NCI-H2227 (cell line): ENCODE data around the gene EFCAB6.

Experiments used
- DNase-seq: peaks from one replicate; lab custom pipeline; 2025; ENCODE audit not compliant: unreplicated experiment; lab: John Stamatoyannopoulos, UW

EFCAB6 gene

DNA sequence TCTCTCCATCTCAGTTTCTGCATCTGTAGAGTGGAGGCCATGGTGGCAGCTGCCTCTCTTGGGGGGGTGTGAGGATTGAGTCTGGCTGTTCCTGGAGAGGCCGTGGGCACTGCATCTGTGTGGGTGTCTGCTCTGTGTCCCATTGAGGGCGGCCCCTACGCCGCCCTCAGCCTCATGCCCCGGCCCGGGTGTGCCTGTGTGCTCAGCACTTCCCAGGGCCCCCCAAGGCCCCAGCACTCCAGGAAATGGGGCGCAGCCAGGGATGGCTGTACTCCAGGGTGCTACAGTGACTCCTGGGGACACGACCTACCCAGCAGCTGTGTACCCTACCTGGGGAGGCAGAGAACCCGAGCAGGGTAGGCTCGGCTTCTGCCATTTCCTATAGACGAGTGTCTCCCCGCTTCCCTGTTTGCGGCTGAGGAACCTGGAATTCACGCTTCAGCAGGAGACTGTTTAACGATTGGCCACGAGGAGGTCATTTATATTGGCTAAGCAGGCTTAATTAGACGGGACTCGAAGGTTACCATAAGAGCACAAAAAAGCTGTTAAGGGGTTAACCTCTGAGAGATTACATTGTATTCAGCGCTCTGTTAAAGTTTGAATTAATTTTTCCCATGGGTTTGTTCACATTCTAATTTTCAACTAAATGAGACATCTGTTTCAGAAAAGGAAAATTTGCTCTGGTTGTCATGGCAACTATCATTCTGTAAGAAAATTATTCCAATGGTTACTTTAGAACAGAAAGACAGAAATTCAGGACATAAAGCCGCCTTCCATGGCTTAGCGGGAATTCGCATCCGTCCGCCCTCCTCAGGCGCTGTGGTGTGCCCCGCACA, 323.9 kb downstream of the EFCAB6 start:
- no peak for DNase-seq

DNA sequence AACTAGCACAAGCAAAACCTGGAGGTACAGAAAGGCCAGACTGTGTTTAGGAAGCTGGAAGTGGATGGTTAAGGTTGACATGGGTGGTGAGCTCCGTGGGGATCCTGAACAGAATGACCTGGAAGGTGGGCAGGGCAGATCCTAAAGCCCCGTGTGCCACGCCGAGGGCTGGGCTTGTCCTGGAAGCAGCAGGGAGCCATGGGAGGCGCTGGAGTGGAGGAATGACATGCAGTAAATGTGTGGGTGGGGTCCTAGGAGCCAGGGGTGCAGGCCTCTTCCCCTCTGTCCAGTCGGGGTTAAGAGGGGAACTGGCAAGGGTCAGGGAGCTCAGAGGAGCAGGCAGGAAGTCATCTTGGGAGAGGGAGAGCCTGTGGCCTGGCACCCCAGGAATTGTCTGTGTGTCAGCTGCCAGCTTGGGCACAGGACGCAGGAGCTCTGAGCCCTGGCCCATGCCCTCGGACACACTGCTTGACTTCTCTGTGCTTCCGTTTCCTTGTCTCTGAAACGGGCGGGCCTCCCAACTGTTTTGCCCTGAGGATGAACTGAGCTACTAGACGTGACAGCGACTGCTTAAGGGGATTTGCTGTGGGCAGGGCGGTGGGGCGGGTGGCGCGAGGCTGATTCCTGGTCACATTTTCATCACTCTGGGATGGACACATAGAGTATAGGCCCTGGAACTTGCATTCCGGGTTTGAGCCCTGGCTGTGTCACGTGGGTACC, 324.6 kb downstream of the EFCAB6 start:
- no peak for DNase-seq

DNA sequence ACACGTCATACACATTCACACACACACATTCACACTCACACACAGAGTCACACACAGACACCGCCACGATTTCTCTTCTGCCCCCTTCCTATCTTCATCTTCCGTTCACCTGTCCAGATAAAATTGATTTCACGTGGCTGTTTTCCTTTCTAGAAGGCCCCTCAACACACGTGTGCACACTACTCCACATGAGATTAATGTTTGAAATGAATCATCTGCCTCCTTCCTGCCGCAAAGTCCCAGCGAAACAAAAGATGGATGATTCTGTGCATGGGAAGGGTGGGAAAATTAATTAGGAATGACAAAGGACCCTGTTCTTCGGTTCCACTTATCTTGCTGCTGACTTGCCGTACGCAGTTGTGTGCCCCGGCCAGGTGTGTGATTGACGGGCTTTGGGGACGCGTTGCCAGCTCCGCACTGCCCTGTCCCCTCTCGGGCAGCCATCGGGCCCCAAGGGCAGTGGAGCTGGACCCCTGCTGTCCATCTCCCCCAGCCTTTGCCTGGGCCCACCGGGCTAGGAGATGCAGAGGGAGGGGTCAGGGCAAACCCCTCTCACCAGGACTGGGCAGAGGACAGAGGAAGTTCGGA, 326.5 kb downstream of the EFCAB6 start:
- no peak for DNase-seq

DNA sequence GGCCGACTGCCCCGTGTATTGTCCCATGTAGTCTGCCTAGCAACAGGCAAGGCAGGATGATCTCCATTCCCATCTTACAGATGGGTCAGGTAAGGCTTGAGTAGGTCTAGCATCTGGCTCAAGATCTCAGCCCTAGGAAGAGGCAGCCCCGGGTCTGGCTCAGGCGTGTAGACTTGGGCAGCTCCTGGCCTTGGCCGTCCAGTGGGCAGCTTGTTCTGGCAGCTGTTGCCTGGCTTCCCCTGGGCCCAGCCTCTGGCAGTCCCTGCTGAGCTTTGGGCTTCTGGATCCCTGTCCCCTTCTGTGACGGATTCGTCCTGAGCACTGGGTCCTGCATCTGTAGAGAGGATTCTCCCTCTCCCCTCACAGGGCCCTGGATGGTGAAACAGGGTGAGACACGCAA, 327.9 kb downstream of the EFCAB6 start:
- DNase-seq = no peak

DNA sequence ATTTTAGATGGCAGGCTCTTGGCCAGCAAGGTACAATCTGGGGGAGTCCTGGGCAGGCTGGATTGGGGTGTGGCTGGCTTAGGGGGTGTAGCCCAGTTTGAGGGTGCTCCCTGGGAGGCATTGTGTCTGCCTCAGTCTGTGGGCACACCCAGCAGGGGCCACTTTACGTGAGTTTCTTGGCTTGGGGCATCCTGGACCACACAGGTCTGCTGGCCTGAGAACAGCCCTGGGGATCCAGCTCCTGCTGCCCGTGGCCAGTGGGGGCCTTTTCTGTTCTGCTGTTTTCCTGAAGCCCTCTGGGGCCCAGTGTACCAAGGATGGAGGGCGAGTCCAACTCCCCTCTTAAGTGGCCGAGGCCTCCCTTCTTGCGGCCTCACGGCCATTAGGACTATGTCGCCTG, 328.4 kb downstream of the EFCAB6 start:
- DNase-seq = no peak

DNA sequence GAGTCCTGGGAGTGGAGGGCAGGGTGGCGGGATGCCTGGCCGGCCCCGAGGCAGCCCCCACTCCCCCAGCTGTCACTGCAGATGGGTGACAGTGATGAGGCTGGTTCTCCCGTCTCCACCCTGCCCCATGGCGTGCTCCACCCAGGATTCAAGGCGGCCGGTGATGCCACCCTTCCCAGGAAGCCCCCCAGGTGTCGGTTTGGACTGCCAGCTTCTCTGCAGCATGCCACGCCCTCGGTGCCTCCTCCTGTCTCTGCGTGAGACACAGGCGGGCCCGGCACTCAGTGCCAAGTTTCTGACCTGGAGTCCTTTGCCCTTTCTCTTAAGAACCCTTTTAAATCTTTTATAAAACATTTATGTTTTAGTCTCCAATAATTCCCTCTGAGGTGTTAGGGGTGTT, 328.8 kb downstream of the EFCAB6 start:
- DNase-seq = no peak

DNA sequence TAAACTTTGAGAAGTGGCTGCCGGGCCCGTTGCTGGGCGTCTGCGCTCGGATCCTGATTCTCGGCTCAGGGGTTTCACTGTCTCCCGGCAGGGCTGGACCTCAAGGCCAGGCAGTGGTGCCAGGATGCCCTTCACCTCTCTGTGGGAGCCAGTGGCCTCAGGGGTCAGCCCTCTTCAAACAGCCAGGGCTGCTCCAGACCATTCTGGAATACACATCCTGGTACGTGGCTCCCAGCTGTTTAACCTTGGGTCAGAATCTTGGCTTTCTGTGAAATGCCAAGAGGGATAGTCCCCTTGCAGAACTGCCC, 329.8 kb downstream of the EFCAB6 start:
- DNase-seq = no peak

DNA sequence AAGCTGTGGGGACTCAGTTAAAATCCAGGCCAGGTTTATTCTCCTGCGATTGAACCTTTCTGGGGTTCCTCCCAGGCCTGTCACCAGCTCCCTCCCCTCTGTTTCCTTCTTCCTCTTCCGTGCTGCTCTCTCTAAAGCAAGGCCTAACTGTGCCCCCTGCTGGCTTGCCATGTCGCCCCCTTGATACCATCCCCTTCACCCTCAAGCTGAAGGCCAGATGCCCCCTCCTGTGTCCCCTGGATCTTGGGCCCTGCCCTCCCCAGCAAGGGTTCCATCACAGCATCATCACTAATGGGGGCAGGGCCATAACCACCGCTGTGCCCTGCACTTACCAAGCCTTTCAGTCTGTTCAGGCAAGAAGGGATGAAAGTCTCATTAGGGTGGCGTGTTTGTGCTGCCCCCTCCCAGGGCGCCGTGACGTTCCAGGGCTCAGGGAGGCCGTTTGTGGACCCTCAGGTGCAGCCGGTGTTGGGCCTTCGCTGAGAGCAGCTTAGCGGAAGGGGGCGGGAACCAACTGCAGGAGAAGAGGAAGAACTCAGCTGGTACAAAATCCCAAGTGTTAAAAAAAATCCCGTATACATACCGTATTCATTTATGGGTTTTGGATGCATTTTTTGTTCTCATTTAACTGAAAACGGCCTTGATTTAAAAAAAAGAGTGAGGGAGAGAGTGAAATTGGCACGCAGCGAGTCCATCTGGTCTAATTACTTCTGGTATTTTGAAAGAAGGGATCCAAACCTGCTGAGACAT, 330.4 kb downstream of the EFCAB6 start:
- no peak for DNase-seq

DNA sequence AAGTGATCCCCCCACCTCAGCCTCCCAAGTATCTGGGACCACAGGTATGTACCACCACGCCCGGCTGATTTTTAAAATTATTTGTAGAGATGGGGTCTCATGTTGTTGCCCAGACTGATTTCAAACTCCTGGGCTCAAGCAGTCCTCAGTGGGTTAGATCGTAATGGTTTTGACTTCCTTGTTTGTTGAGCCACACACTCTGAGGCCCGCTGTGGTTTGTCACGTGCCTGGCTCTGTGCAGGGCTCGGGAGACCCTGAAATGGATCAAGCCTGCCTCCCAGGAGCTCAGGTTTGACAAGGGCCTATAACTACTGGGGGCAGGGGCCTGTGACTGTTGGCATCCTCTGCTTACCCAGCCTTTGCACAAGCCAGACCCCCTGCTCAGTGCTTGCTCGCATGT, 332.1 kb downstream of the EFCAB6 start:
- no peak for DNase-seq

DNA sequence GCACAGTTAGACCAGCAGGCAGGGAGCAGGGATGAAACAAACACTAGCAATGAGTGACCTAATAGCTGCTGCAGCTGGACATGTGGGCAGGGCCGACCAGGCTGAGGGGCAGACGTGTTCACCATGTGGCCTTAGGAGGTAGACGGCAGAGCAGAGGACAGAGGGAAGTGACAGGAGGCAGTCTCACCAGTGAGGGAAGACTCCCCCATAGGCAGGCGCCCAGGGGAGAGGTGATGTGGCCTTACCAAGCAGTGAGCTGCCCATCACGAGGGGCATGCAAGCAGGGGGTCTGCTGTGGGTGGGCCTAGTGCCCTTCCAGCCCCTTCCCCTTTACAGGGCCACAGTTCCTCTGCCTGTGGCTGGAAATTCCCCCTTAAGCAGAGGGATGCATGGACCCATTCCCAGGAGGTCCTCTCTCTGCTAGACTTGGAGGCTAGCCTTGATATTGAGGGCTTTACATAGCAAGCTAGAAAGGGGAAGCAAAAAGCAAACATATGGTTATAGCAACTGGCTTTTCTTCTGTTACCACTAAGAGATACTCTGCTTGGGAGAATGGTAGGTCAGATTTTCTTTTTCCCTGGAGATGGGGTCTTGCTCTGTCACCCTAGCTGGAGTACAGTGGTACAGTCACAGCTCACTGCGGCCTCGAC, 332.7 kb downstream of the EFCAB6 start:
- no peak for DNase-seq
